CD4-positive, alpha-beta T cell (primary cell): ENCODE results near the gene PIP5K1B. TPM values are rescaled to one million over a fixed set of nuclear protein-coding genes. Genes with fewer than 3 reads are reported as not detected.

Source experiments
- ATAC-seq: fragments of 200-7000 bp; cut with Tn5 transposase; one replicate; pipeline ENCODE4 v1.10.0; 2022; ENCODE audit warnings: mild to moderate bottlenecking; ENCODE audit not compliant: poor library complexity
- CTCF ChIA-PET: fragments of 350-600 bp; sonication (Branson Sonifier 250); formaldehyde crosslinking; loops from one replicate; lab custom pipeline; 2021; ENCODE audit warnings: antibody characterized with exemption, inconsistent platforms; lab: Charles Lee
- POLR2A ChIA-PET: fragments of 350-600 bp; sonication (Branson Sonifier 250); formaldehyde crosslinking; loops from one replicate; lab custom pipeline; 2021; ENCODE audit warnings: antibody characterized with exemption, inconsistent platforms; lab: Charles Lee
- DNase-seq, 14 experiments: peaks; one replicate each; pipeline ENCODE4 v3.0.0-alpha.2; 2013 to 2020; ENCODE audit warnings: mixed read lengths in 2 of 14
- H3K27ac ChIP-seq, 2 donors: one replicate each; pipeline versions ENCODE4 v1.5.1 to v1.7.0; 2013; ENCODE audit warnings: low read length in 2 of 2, low read depth in 1 of 2, mild to moderate bottlenecking in 1 of 2
- H3K27me3 ChIP-seq, 2 experiments: 1 replicate in 1 of 2; 2 replicates in 1 of 2; pipeline versions ENCODE4 v1.6.1 to v1.7.0; 2013; ENCODE audit warnings: low read length in 2 of 2, control low read depth in 1 of 2, mild to moderate bottlenecking in 1 of 2, moderate library complexity in 1 of 2; ENCODE audit not compliant: insufficient read depth in 2 of 2, control insufficient read depth in 1 of 2
- H3K36me3 ChIP-seq: one replicate; pipeline ENCODE4 v1.6.1; 2013; ENCODE audit warnings: low read length, control low read depth; ENCODE audit not compliant: insufficient read depth
- H3K4me1 ChIP-seq: one replicate; pipeline ENCODE4 v1.6.1; 2013; ENCODE audit warnings: low read length, control low read depth; ENCODE audit not compliant: insufficient read depth
- H3K4me3 ChIP-seq: one replicate; pipeline ENCODE4 v1.5.1; 2013; ENCODE audit warnings: mild to moderate bottlenecking, low read length, moderate library complexity
- H3K9me3 ChIP-seq, 2 experiments: 1 replicate in 1 of 2; 2 replicates in 1 of 2; pipeline versions ENCODE4 v1.6.1 to v1.7.0; 2013; ENCODE audit warnings: low read length in 2 of 2, mild to moderate bottlenecking in 2 of 2, control low read depth in 1 of 2, moderate library complexity in 1 of 2; ENCODE audit not compliant: control insufficient read depth in 1 of 2, insufficient read depth in 1 of 2
- H3K27ac Mint-ChIP-seq: one replicate; pipeline ENCODE4 v1.8.0; 2020; ENCODE audit warnings: mixed read lengths
- H3K27me3 Mint-ChIP-seq: one replicate; pipeline ENCODE4 v1.8.0; 2021; ENCODE audit warnings: mixed read lengths
- H3K36me3 Mint-ChIP-seq: one replicate; pipeline ENCODE4 v1.8.0; 2021; ENCODE audit warnings: low read depth, mixed read lengths
- H3K4me1 Mint-ChIP-seq: one replicate; pipeline ENCODE4 v1.8.0; 2021; ENCODE audit warnings: low read depth, mixed read lengths
- H3K4me3 Mint-ChIP-seq: one replicate; pipeline ENCODE4 v1.8.0; 2020; ENCODE audit warnings: mild to moderate bottlenecking, mixed read lengths
- H3K9me3 Mint-ChIP-seq: one replicate; pipeline ENCODE4 v1.8.0; 2020; ENCODE audit warnings: mixed read lengths
- intact Hi-C, 2 experiments: fragments of 100-400 bp; cut with DNase I in 1 of 2; cut with micrococcal nuclease in 1 of 2; formaldehyde crosslinking; loops; one replicate each; pipeline versions ENCODE4 v1.15.1 to v1.9.0; 2023 to 2025; cut with DNase I, micrococcal nuclease
- total RNA-seq, 174 experiments: library from RNA in 2 of 174; stranded (reverse) in 2 of 174; gene quantifications; one replicate each; pipeline ENCODE4 v1.2.3 and lab custom pipeline; 2021 to 2026
- TF ChIP-seq, protein P1 (sequence below): fragments of 200-600 bp; IDR thresholded peaks from one replicate; pipeline ENCODE4 v1.8.0; 2022; ENCODE audit warnings: antibody characterized with exemption, mild to moderate bottlenecking

PIP5K1B gene
- total RNA-seq, 2 experiments from 2014 or later, result not detected

DNA sequence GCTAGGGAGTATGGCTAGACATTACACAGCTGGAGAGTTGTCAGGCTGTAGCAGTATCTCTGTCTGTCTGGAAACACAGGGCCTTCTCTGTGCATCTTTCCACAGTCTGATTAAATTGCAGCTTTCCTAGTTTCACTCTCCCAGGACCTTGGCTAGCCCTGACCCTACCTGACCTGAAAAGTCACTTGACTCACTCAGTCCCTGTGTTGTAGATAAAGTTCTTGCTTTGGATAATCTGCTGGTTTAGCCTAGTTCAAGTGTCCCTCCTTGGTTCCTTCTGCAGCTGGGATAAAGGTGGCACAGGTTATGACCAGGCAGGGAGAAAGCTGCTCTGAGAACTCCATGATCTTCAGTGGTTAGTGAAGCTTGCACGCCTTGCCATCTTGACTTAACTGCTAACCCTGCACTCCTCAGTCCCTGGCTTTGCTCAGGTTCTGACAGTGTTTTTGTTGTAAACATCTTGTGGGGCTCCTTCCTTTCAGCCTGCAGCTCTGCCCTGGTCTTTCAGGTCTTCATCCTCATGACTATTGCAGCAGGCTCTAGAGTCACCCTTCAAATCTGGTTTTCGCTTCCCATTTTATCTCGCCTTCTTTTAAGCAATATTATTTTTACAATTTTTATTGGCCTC, 101.0 kb downstream of the PIP5K1B start:
- no peaks in the 10 kb centered on the region for H3K36me3 ChIP-seq
- Mint-ChIP-seq H3K36me3 (no peaks in the 10 kb centered on the region), H3K9me3 (no peaks in the 10 kb centered on the region), H3K4me3 (no peak overlapping the region), H3K27ac (no peak overlapping the region), H3K4me1 (no peaks in the 10 kb centered on the region), H3K27me3 (no peaks in the 10 kb centered on the region)
- ChIA-PET CTCF (interaction anchor here (0.8 kb wide), 1 partner anchor 10 kb away, joined by 3 read pairs; no protein-coding TSS in a partner anchor), POLR2A (no interaction called here)
- H3K4me3 ChIP-seq, result no peak overlapping the region
- no peaks in the 10 kb centered on the region for H3K9me3 ChIP-seq
- DNase-seq, result no peak
- no peaks in the 10 kb centered on the region for H3K27me3 ChIP-seq
- no peak overlapping the region for H3K27ac ChIP-seq
- ATAC-seq, result no peak
- H3K4me1 ChIP-seq, result no peaks in the 10 kb centered on the region
- TF ChIP-seq, protein P1, sequence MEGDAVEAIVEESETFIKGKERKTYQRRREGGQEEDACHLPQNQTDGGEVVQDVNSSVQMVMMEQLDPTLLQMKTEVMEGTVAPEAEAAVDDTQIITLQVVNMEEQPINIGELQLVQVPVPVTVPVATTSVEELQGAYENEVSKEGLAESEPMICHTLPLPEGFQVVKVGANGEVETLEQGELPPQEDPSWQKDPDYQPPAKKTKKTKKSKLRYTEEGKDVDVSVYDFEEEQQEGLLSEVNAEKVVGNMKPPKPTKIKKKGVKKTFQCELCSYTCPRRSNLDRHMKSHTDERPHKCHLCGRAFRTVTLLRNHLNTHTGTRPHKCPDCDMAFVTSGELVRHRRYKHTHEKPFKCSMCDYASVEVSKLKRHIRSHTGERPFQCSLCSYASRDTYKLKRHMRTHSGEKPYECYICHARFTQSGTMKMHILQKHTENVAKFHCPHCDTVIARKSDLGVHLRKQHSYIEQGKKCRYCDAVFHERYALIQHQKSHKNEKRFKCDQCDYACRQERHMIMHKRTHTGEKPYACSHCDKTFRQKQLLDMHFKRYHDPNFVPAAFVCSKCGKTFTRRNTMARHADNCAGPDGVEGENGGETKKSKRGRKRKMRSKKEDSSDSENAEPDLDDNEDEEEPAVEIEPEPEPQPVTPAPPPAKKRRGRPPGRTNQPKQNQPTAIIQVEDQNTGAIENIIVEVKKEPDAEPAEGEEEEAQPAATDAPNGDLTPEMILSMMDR, result no peak
- intact Hi-C loops, result no loop called here

DNA sequence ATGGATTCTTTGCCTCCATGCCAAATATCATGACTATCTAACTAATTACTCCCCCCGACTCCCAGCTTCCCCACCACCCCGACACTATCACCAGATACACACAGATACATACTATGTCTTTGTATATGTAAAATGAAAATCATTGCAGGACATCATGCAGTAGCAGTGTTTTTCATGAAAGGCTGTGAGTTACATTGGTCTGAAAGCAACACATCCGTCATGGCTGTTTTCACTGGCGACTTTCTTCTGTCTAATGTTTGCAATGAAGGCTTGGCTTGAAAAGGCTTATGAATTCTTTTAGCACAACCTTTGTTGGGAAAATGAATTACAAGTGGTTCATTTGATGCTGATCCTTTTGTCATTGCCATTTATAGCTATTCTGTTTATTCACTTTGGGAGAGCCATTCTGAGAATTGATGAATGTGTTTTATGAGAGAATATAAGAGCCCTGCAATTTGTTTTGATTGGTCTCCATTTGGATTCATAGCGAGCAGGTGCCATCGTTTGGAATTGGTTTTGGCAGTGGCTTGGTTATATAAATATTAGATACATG, 103.4 kb downstream of the PIP5K1B start:
- Histone ChIP-seq H3K4me3 (no peak overlapping the region), H3K27ac (no peak overlapping the region), H3K9me3 (no peaks in the 10 kb centered on the region), H3K27me3 (peaks cover 0 to 4% of the 10 kb centered on the region in 2 experiments), H3K36me3 (no peaks in the 10 kb centered on the region), H3K4me1 (no peaks in the 10 kb centered on the region)
- Mint-ChIP-seq H3K4me3 (no peak overlapping the region), H3K4me1 (no peaks in the 10 kb centered on the region), H3K9me3 (no peaks in the 10 kb centered on the region), H3K27me3 (peaks cover 15% of the 10 kb centered on the region), H3K36me3 (no peaks in the 10 kb centered on the region), H3K27ac (no peak overlapping the region)
- ChIA-PET CTCF (no interaction called here), POLR2A (no interaction called here)
- TF ChIP-seq, protein P1, result no peak
- DNase-seq, result no peak
- intact Hi-C loops, result no loop called here
- ATAC-seq, result no peak

DNA sequence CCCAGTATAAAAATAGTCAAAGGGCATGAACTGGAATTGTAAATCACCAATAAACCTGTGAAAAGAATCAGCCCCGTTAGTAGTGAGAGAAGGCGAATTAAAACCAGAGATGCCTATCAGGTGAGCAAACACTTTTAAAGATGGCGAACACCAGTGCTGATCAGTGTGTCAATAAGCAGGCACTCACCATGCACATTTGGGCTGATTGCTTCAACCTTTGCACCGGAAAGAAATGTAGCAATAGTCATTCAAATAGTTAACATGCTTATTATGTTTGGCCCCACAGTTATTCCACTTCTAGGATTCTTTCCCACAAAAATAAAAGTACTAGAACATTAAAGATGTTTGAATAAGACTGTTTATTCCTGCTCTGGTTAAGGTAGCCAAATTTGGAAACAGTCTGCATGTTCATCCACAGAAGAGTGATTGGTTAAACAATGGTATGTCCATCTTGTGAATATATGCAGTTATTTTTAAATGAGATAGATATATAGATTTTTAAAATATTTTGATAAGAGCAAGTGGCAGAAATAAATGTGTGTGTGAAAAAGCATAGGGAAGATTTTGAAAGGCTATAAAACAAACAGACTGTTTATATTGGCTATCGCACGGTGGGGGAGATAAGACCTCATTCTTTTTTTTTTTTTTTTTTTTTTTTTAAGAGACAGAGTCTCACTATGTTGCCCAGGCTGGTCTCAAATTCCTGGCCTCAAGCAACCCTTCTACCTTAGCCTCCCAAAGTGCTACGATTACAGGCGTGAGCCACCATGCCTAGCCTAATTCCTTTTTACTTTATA, 112.2 kb downstream of the PIP5K1B start:
- CTCF ChIA-PET, result no interaction called here
- H3K27ac Mint-ChIP-seq, result no peak overlapping the region
- Histone ChIP-seq H3K9me3 (no peaks in the 10 kb centered on the region), H3K27ac (no peak overlapping the region), H3K36me3 (no peaks in the 10 kb centered on the region), H3K27me3 (no peaks in the 10 kb centered on the region), H3K4me3 (no peak overlapping the region), H3K4me1 (no peaks in the 10 kb centered on the region)
- H3K9me3 Mint-ChIP-seq, result no peaks in the 10 kb centered on the region
- peaks cover 7% of the 10 kb centered on the region for H3K27me3 Mint-ChIP-seq
- TF ChIP-seq, protein P1, result no peak
- H3K4me1 Mint-ChIP-seq, result no peaks in the 10 kb centered on the region
- H3K4me3 Mint-ChIP-seq, result no peak overlapping the region
- no peak for ATAC-seq
- H3K36me3 Mint-ChIP-seq, result no peaks in the 10 kb centered on the region
- DNase-seq, result no peak
- POLR2A ChIA-PET, result no interaction called here
- intact Hi-C loops, result no loop called here
